Trophoblast cell (in vitro differentiated cells and primary cell): ENCODE measurements around the gene CCKAR.
A peak's percentile ranks its signal among the peaks of the same experiment; 100 is the strongest.

Source experiments
- DNase-seq, 2 donors: peaks; one replicate each; pipeline ENCODE4 v3.0.0-alpha.2; 2016
- H2AFZ ChIP-seq: 2 replicates; pipeline ENCODE4 v1.6.1; 2013; ENCODE audit warnings: low read length, moderate library complexity, mild to moderate bottlenecking; ENCODE audit not compliant: insufficient read depth, poor library complexity
- H2AK5ac ChIP-seq: 2 replicates; pipeline ENCODE4 v1.6.1; 2013; ENCODE audit warnings: mild to moderate bottlenecking, low read length
- H2BK120ac ChIP-seq: 2 replicates; pipeline ENCODE4 v1.6.1; 2013; ENCODE audit warnings: low read length, mild to moderate bottlenecking, moderate library complexity; ENCODE audit not compliant: insufficient read depth, poor library complexity
- H2BK12ac ChIP-seq: 2 replicates; pipeline ENCODE4 v1.6.1; 2013; ENCODE audit warnings: mild to moderate bottlenecking, low read length, moderate library complexity
- H2BK5ac ChIP-seq: 2 replicates; pipeline ENCODE4 v1.6.1; 2013; ENCODE audit warnings: low read length, low read depth, moderate library complexity, mild to moderate bottlenecking; ENCODE audit not compliant: poor library complexity
- H3K14ac ChIP-seq: 2 replicates; pipeline ENCODE4 v1.6.1; 2013; ENCODE audit warnings: mild to moderate bottlenecking, low read length
- H3K18ac ChIP-seq: 2 replicates; pipeline ENCODE4 v1.6.1; 2013; ENCODE audit warnings: mild to moderate bottlenecking, low read length
- H3K23ac ChIP-seq: 2 replicates; pipeline ENCODE4 v1.6.1; 2013; ENCODE audit warnings: low read length
- H3K27ac ChIP-seq: 2 replicates; pipeline ENCODE4 v1.5.1; 2013; ENCODE audit warnings: low read depth, mild to moderate bottlenecking, inconsistent platforms, low read length, moderate library complexity
- H3K27me3 ChIP-seq: 2 replicates; pipeline ENCODE4 v1.6.1; 2013; ENCODE audit warnings: inconsistent platforms, mild to moderate bottlenecking, low read length, moderate library complexity; ENCODE audit not compliant: insufficient read depth
- H3K36me3 ChIP-seq, 2 experiments: 1 replicate in 1 of 2; 2 replicates in 1 of 2; pipeline ENCODE4 v1.6.1; 2013; ENCODE audit warnings: low read length in 2 of 2, mild to moderate bottlenecking in 2 of 2, moderate library complexity in 1 of 2; ENCODE audit not compliant: insufficient read depth in 2 of 2, control insufficient read depth in 1 of 2
- H3K4ac ChIP-seq: 2 replicates; pipeline ENCODE4 v1.6.1; 2013; ENCODE audit warnings: low read depth, mild to moderate bottlenecking, low read length, moderate library complexity
- H3K4me1 ChIP-seq, 2 experiments: 1 replicate in 1 of 2; 2 replicates in 1 of 2; pipeline ENCODE4 v1.6.1; 2013; ENCODE audit warnings: low read length in 2 of 2, mild to moderate bottlenecking in 2 of 2, moderate library complexity in 1 of 2; ENCODE audit not compliant: insufficient read depth in 2 of 2, control insufficient read depth in 1 of 2
- H3K4me2 ChIP-seq: 2 replicates; pipeline ENCODE4 v1.6.1; 2013; ENCODE audit warnings: inconsistent platforms, mild to moderate bottlenecking, low read length, moderate library complexity
- H3K4me3 ChIP-seq: 2 replicates; pipeline ENCODE4 v1.5.1; 2013; ENCODE audit warnings: mild to moderate bottlenecking, low read depth, low read length, inconsistent platforms
- H3K79me1 ChIP-seq: one replicate; pipeline ENCODE4 v1.6.1; 2013; ENCODE audit warnings: low read length
- H3K79me2 ChIP-seq: 2 replicates; pipeline ENCODE4 v1.6.1; 2013; ENCODE audit warnings: low read length, mild to moderate bottlenecking; ENCODE audit not compliant: control insufficient read depth, insufficient read depth, poor library complexity
- H3K9ac ChIP-seq: 2 replicates; pipeline ENCODE4 v1.6.1; 2013; ENCODE audit warnings: mild to moderate bottlenecking, low read length
- H3K9me3 ChIP-seq: 2 replicates; pipeline ENCODE4 v1.6.1; 2013; ENCODE audit warnings: low read depth, mild to moderate bottlenecking, control low read depth, inconsistent platforms, low read length; ENCODE audit not compliant: insufficient read depth
- H4K12ac ChIP-seq: 2 replicates; pipeline ENCODE4 v1.6.1; 2013; ENCODE audit warnings: low read depth, mild to moderate bottlenecking, low read length, moderate library complexity
- H4K8ac ChIP-seq: 2 replicates; pipeline ENCODE4 v1.6.1; 2013; ENCODE audit warnings: low read depth, mild to moderate bottlenecking, low read length, moderate library complexity
- H4K91ac ChIP-seq: one replicate; pipeline ENCODE4 v1.6.1; 2013; ENCODE audit warnings: low read depth, mild to moderate bottlenecking, low read length, moderate library complexity
- WGBS: extraction: QIAGEN DNeasy Blood & Tissue Kit; methylation state at CpG from one replicate; pipeline ENCODE4 v1.1.7; 2013; ENCODE audit warnings: missing lambda C conversion rate; ENCODE audit not compliant: insufficient read length, insufficient coverage; ENCODE audit errors: extremely low coverage; 5-methylcytosine and 5-hydroxymethylcytosine counted together

The CCKAR gene

GRCh38 chr4:26484032-26484515 lies 6.2 kb downstream of the CCKAR start:
- Histone ChIP-seq H4K91ac (no peak overlapping the region), H3K36me3 (no peaks in the 10 kb centered on the region), H3K4me1 (no peaks in the 10 kb centered on the region), H3K27me3 (no peaks in the 10 kb centered on the region), H3K23ac (no peak overlapping the region), H3K79me1 (no peaks in the 10 kb centered on the region), H3K4me3 (no peak overlapping the region), H3K9me3 (no peaks in the 10 kb centered on the region), H3K4ac (no peak overlapping the region), H3K4me2 (no peak overlapping the region), H2BK5ac (no peak overlapping the region), H4K12ac (no peak overlapping the region), H3K14ac (no peak overlapping the region), H3K79me2 (no peaks in the 10 kb centered on the region), H2AK5ac (no peak overlapping the region), H3K27ac (no peak overlapping the region), H3K9ac (no peak overlapping the region), H3K18ac (no peak overlapping the region), H2BK12ac (no peak overlapping the region), H4K8ac (no peak overlapping the region), H2AFZ (no peak overlapping the region), H2BK120ac (no peak overlapping the region)
- no peak for DNase-seq
- no CpG with 5 or more reads among the region's 2 CpGs for WGBS

GRCh38 chr4:26482508-26483462 lies 7.5 kb downstream of the CCKAR start:
- peak in 1 of 2 donors; percentile 18 for DNase-seq
- no peak overlapping the region for H3K23ac ChIP-seq
- H4K8ac ChIP-seq: no peak overlapping the region
- H4K91ac ChIP-seq: no peak overlapping the region
- H3K79me1 ChIP-seq: no peaks in the 10 kb centered on the region
- no peaks in the 10 kb centered on the region for H3K36me3 ChIP-seq
- no peak overlapping the region for H3K4ac ChIP-seq
- no peak overlapping the region for H3K18ac ChIP-seq
- H4K12ac ChIP-seq: no peak overlapping the region
- no peak overlapping the region for H3K9ac ChIP-seq
- WGBS: no CpG with 5 or more reads among the region's 3 CpGs
- no peak overlapping the region for H2BK120ac ChIP-seq
- H2BK5ac ChIP-seq: no peak overlapping the region
- no peak overlapping the region for H3K4me3 ChIP-seq
- H3K4me1 ChIP-seq: no peaks in the 10 kb centered on the region
- H3K27ac ChIP-seq: no peak overlapping the region
- no peak overlapping the region for H2AFZ ChIP-seq
- no peak overlapping the region for H2AK5ac ChIP-seq
- no peak overlapping the region for H3K14ac ChIP-seq
- H3K9me3 ChIP-seq: no peaks in the 10 kb centered on the region
- no peak overlapping the region for H3K4me2 ChIP-seq
- H2BK12ac ChIP-seq: no peak overlapping the region
- no peaks in the 10 kb centered on the region for H3K79me2 ChIP-seq
- no peaks in the 10 kb centered on the region for H3K27me3 ChIP-seq

- Histone ChIP-seq H2BK5ac (no peak overlapping the region), H2BK12ac (no peak overlapping the region), H4K91ac (no peak overlapping the region), H3K4me2 (no peak overlapping the region), H3K79me1 (no peaks in the 10 kb centered on the region), H3K4me3 (no peak overlapping the region), H3K27ac (no peak overlapping the region), H2BK120ac (no peak overlapping the region), H3K4ac (no peak overlapping the region), H3K27me3 (no peaks in the 10 kb centered on the region), H3K9ac (no peak overlapping the region), H3K36me3 (no peaks in the 10 kb centered on the region), H4K12ac (no peak overlapping the region), H3K79me2 (no peaks in the 10 kb centered on the region), H3K23ac (peak overlapping the region; percentile 6), H3K4me1 (no peaks in the 10 kb centered on the region), H2AFZ (no peak overlapping the region), H3K9me3 (no peaks in the 10 kb centered on the region), H3K14ac (no peak overlapping the region), H3K18ac (no peak overlapping the region), H4K8ac (no peak overlapping the region), H2AK5ac (no peak overlapping the region)
- DNase-seq: no peak
- no CpG with 5 or more reads among the region's 13 CpGs for WGBS
Observed at GRCh38 chr4:26478330-26478729, 12.0 kb downstream of the CCKAR start.

- no peak overlapping the region for H3K23ac ChIP-seq
- H3K9ac ChIP-seq: no peak overlapping the region
- H3K27me3 ChIP-seq: no peaks in the 10 kb centered on the region
- no peak for DNase-seq
- no peak overlapping the region for H2AK5ac ChIP-seq
- no peak overlapping the region for H3K4ac ChIP-seq
- no peak overlapping the region for H4K91ac ChIP-seq
- no peaks in the 10 kb centered on the region for H3K9me3 ChIP-seq
- no peak overlapping the region for H3K4me2 ChIP-seq
- no peaks in the 10 kb centered on the region for H3K79me1 ChIP-seq
- H3K27ac ChIP-seq: no peak overlapping the region
- H2AFZ ChIP-seq: no peak overlapping the region
- WGBS: no CpG with 5 or more reads among the region's 5 CpGs
- no peak overlapping the region for H3K14ac ChIP-seq
- no peak overlapping the region for H2BK120ac ChIP-seq
- H2BK5ac ChIP-seq: no peak overlapping the region
- no peak overlapping the region for H3K18ac ChIP-seq
- no peaks in the 10 kb centered on the region for H3K36me3 ChIP-seq
- H3K4me1 ChIP-seq: no peaks in the 10 kb centered on the region
- no peak overlapping the region for H4K8ac ChIP-seq
- no peaks in the 10 kb centered on the region for H3K79me2 ChIP-seq
- H3K4me3 ChIP-seq: no peak overlapping the region
- H4K12ac ChIP-seq: no peak overlapping the region
- no peak overlapping the region for H2BK12ac ChIP-seq
Observed at GRCh38 chr4:26476545-26476944, 13.7 kb downstream of the CCKAR start.
